ENCODE results near the gene MARK2.

- TF ChIP-seq POLR2AphosphoS5 (IDR thresholded peaks at IDR 0.05; ENCODE audit: low read depth, low read length), result no peak
- TF ChIP-seq EZH2 (IDR thresholded peaks at IDR 0.05), result no peak
- TF ChIP-seq, protein P1, sequence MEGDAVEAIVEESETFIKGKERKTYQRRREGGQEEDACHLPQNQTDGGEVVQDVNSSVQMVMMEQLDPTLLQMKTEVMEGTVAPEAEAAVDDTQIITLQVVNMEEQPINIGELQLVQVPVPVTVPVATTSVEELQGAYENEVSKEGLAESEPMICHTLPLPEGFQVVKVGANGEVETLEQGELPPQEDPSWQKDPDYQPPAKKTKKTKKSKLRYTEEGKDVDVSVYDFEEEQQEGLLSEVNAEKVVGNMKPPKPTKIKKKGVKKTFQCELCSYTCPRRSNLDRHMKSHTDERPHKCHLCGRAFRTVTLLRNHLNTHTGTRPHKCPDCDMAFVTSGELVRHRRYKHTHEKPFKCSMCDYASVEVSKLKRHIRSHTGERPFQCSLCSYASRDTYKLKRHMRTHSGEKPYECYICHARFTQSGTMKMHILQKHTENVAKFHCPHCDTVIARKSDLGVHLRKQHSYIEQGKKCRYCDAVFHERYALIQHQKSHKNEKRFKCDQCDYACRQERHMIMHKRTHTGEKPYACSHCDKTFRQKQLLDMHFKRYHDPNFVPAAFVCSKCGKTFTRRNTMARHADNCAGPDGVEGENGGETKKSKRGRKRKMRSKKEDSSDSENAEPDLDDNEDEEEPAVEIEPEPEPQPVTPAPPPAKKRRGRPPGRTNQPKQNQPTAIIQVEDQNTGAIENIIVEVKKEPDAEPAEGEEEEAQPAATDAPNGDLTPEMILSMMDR (IDR thresholded peaks at IDR 0.05 in 2 of 3, conservative IDR thresholded peaks at IDR 0.05 in 1 of 3; ENCODE audit: borderline replicate concordance in 1 of 3, insufficient read depth in 1 of 3, low read depth in 2 of 3, low read length in 2 of 3), result no peak
- no peak for TF ChIP-seq CEBPB (IDR thresholded peaks at IDR 0.05; ENCODE audit: low read depth)
- TF ChIP-seq, protein P2, sequence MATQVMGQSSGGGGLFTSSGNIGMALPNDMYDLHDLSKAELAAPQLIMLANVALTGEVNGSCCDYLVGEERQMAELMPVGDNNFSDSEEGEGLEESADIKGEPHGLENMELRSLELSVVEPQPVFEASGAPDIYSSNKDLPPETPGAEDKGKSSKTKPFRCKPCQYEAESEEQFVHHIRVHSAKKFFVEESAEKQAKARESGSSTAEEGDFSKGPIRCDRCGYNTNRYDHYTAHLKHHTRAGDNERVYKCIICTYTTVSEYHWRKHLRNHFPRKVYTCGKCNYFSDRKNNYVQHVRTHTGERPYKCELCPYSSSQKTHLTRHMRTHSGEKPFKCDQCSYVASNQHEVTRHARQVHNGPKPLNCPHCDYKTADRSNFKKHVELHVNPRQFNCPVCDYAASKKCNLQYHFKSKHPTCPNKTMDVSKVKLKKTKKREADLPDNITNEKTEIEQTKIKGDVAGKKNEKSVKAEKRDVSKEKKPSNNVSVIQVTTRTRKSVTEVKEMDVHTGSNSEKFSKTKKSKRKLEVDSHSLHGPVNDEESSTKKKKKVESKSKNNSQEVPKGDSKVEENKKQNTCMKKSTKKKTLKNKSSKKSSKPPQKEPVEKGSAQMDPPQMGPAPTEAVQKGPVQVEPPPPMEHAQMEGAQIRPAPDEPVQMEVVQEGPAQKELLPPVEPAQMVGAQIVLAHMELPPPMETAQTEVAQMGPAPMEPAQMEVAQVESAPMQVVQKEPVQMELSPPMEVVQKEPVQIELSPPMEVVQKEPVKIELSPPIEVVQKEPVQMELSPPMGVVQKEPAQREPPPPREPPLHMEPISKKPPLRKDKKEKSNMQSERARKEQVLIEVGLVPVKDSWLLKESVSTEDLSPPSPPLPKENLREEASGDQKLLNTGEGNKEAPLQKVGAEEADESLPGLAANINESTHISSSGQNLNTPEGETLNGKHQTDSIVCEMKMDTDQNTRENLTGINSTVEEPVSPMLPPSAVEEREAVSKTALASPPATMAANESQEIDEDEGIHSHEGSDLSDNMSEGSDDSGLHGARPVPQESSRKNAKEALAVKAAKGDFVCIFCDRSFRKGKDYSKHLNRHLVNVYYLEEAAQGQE (IDR thresholded peaks at IDR 0.05; ENCODE audit: low read depth), result no peak
- TF ChIP-seq, protein P3, sequence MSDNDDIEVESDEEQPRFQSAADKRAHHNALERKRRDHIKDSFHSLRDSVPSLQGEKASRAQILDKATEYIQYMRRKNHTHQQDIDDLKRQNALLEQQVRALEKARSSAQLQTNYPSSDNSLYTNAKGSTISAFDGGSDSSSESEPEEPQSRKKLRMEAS (IDR thresholded peaks at IDR 0.05), result no peak
- no peak for TF ChIP-seq EGR1 (IDR thresholded peaks at IDR 0.05; ENCODE audit: low read depth)
- TF ChIP-seq POLR2A (IDR thresholded peaks at IDR 0.05; ENCODE audit: borderline replicate concordance, extremely low read depth, insufficient read depth, insufficient read length), result no peak
- TF ChIP-seq EZH2phosphoT487 (IDR thresholded peaks at IDR 0.05; ENCODE audit: borderline replicate concordance), result no peak
- no peak for TF ChIP-seq SP1 (IDR thresholded peaks at IDR 0.05; ENCODE audit: low read depth)
- no peak for TF ChIP-seq ELF1 (IDR thresholded peaks at IDR 0.05; ENCODE audit: borderline replicate concordance, low read depth)
- no peak for TF ChIP-seq SRF (IDR thresholded peaks at IDR 0.05; ENCODE audit: low read depth)
- TF ChIP-seq SIN3A (IDR thresholded peaks at IDR 0.05; ENCODE audit: low read depth), result no peak
Observed at GRCh38 chr11:63913866-63914830, 75.2 kb downstream of the MARK2 start.
